Activated T-cell treated with anti-CD3 and anti-CD28 coated beads, Interleukin-2, amount 50 U/mL, for 24 hours (primary cell): ENCODE data around the gene TCF7L1.
A peak's percentile ranks its signal among the peaks of the same experiment; 100 is the strongest.

Experiments
- DNase-seq: peaks from one replicate; pipeline ENCODE4 v3.0.0-alpha.2; 2020
- H3K27ac Mint-ChIP-seq: 2 replicates; pipeline ENCODE4 v1.8.0; 2020; ENCODE audit warnings: mild to moderate bottlenecking, mixed read lengths
- H3K27me3 Mint-ChIP-seq: 2 replicates; pipeline ENCODE4 v1.8.0; 2020; ENCODE audit warnings: mixed read lengths
- H3K36me3 Mint-ChIP-seq: 2 replicates; pipeline ENCODE4 v1.8.0; 2020; ENCODE audit warnings: low read depth, mixed read lengths
- H3K4me1 Mint-ChIP-seq: 2 replicates; pipeline ENCODE4 v1.8.0; 2020; ENCODE audit warnings: low read depth, mixed read lengths
- H3K4me3 Mint-ChIP-seq: 2 replicates; pipeline ENCODE4 v1.8.0; 2020; ENCODE audit warnings: mild to moderate bottlenecking, moderate library complexity, mixed read lengths
- H3K9me3 Mint-ChIP-seq: 2 replicates; pipeline ENCODE4 v1.8.0; 2020; ENCODE audit warnings: mixed read lengths

TCF7L1 gene

GRCh38 chr2:85132834-85133637 is at the start of gene TCF7L1:
TSS of gene TCF7L1 (plus strand) at chr2:85133392. CDS start at chr2:85133685, 293 bp downstream.
- Mint-ChIP-seq H3K4me3 (peak within 1 kb of the TSS; percentile 74), H3K4me1 (peaks cover 12% of the 10 kb centered on the region), H3K9me3 (no peaks in the 10 kb centered on the region), H3K27ac (no peak within 1 kb of the TSS), H3K36me3 (no peaks in the 10 kb centered on the region), H3K27me3 (peaks cover 68% of the 10 kb centered on the region)
- DNase-seq = peak; percentile 57

- Mint-ChIP-seq H3K27ac (no peak overlapping the region), H3K9me3 (peaks cover 2% of the 10 kb centered on the region), H3K27me3 (peaks cover 25% of the 10 kb centered on the region), H3K4me3 (no peak overlapping the region), H3K36me3 (no peaks in the 10 kb centered on the region), H3K4me1 (peaks cover 2% of the 10 kb centered on the region)
- DNase-seq = no peak
These were observed 47.6 kb upstream of the TCF7L1 start for GRCh38 chr2:85085563-85085962.

- Mint-ChIP-seq H3K36me3 (no peaks in the 10 kb centered on the region), H3K4me3 (no peak overlapping the region), H3K27me3 (peaks cover 10% of the 10 kb centered on the region), H3K4me1 (peaks cover 2% of the 10 kb centered on the region), H3K9me3 (peaks cover 2% of the 10 kb centered on the region), H3K27ac (no peak overlapping the region)
- no peak for DNase-seq
These were observed 45.7 kb upstream of the TCF7L1 start for GRCh38 chr2:85087541-85087940.

- no peak overlapping the region for H3K4me3 Mint-ChIP-seq
- no peak for DNase-seq
- peaks cover 2% of the 10 kb centered on the region for H3K4me1 Mint-ChIP-seq
- H3K9me3 Mint-ChIP-seq = no peaks in the 10 kb centered on the region
- no peaks in the 10 kb centered on the region for H3K27me3 Mint-ChIP-seq
- H3K36me3 Mint-ChIP-seq = no peaks in the 10 kb centered on the region
- no peak overlapping the region for H3K27ac Mint-ChIP-seq
These were observed 44.3 kb upstream of the TCF7L1 start for GRCh38 chr2:85088921-85089320.

- no peak overlapping the region for H3K4me3 Mint-ChIP-seq
- H3K36me3 Mint-ChIP-seq = no peaks in the 10 kb centered on the region
- H3K27ac Mint-ChIP-seq = no peak overlapping the region
- no peaks in the 10 kb centered on the region for H3K9me3 Mint-ChIP-seq
- no peaks in the 10 kb centered on the region for H3K27me3 Mint-ChIP-seq
- no peak for DNase-seq
- peaks cover 2% of the 10 kb centered on the region for H3K4me1 Mint-ChIP-seq
These were observed 43.6 kb upstream of the TCF7L1 start for GRCh38 chr2:85089585-85089984.

- Mint-ChIP-seq H3K9me3 (no peaks in the 10 kb centered on the region), H3K36me3 (no peaks in the 10 kb centered on the region), H3K27me3 (peaks cover 14% of the 10 kb centered on the region), H3K4me3 (no peak overlapping the region), H3K4me1 (no peaks in the 10 kb centered on the region), H3K27ac (no peak overlapping the region)
- no peak for DNase-seq
These were observed 41.4 kb upstream of the TCF7L1 start for GRCh38 chr2:85091838-85092237.

GRCh38 chr2:85095094-85095493 is 38.1 kb upstream of the TCF7L1 start:
- Mint-ChIP-seq H3K4me3 (no peak overlapping the region), H3K27ac (no peak overlapping the region), H3K36me3 (no peaks in the 10 kb centered on the region), H3K4me1 (no peaks in the 10 kb centered on the region), H3K9me3 (no peaks in the 10 kb centered on the region), H3K27me3 (peaks cover 23% of the 10 kb centered on the region)
- no peak for DNase-seq

GRCh38 chr2:85096616-85097015 is 36.6 kb upstream of the TCF7L1 start:
- Mint-ChIP-seq H3K36me3 (no peaks in the 10 kb centered on the region), H3K4me3 (no peak overlapping the region), H3K9me3 (no peaks in the 10 kb centered on the region), H3K27me3 (peaks cover 26% of the 10 kb centered on the region), H3K27ac (no peak overlapping the region), H3K4me1 (no peaks in the 10 kb centered on the region)
- DNase-seq = no peak

- Mint-ChIP-seq H3K4me3 (no peak overlapping the region), H3K9me3 (no peaks in the 10 kb centered on the region), H3K36me3 (no peaks in the 10 kb centered on the region), H3K27ac (no peak overlapping the region), H3K4me1 (no peaks in the 10 kb centered on the region), H3K27me3 (peaks cover 6% of the 10 kb centered on the region)
- no peak for DNase-seq
These were observed 29.0 kb upstream of the TCF7L1 start for GRCh38 chr2:85104228-85104627.

- no peak for DNase-seq
- no peaks in the 10 kb centered on the region for H3K36me3 Mint-ChIP-seq
- no peaks in the 10 kb centered on the region for H3K9me3 Mint-ChIP-seq
- peaks cover 8% of the 10 kb centered on the region for H3K27me3 Mint-ChIP-seq
- no peak overlapping the region for H3K4me3 Mint-ChIP-seq
- H3K27ac Mint-ChIP-seq = no peak overlapping the region
- no peaks in the 10 kb centered on the region for H3K4me1 Mint-ChIP-seq
These were observed 26.6 kb upstream of the TCF7L1 start for GRCh38 chr2:85106489-85107180.

- H3K9me3 Mint-ChIP-seq = no peaks in the 10 kb centered on the region
- H3K27ac Mint-ChIP-seq = no peak overlapping the region
- DNase-seq = no peak
- H3K27me3 Mint-ChIP-seq = peaks cover 35% of the 10 kb centered on the region
- H3K4me3 Mint-ChIP-seq = no peak overlapping the region
- H3K4me1 Mint-ChIP-seq = no peaks in the 10 kb centered on the region
- no peaks in the 10 kb centered on the region for H3K36me3 Mint-ChIP-seq
These were observed 22.1 kb upstream of the TCF7L1 start for GRCh38 chr2:85110991-85111560.

GRCh38 chr2:85111819-85112281 is 21.3 kb upstream of the TCF7L1 start:
- H3K36me3 Mint-ChIP-seq = no peaks in the 10 kb centered on the region
- H3K9me3 Mint-ChIP-seq = no peaks in the 10 kb centered on the region
- no peak overlapping the region for H3K4me3 Mint-ChIP-seq
- H3K4me1 Mint-ChIP-seq = no peaks in the 10 kb centered on the region
- no peak for DNase-seq
- no peak overlapping the region for H3K27ac Mint-ChIP-seq
- peaks cover 35% of the 10 kb centered on the region for H3K27me3 Mint-ChIP-seq

- H3K27me3 Mint-ChIP-seq = peaks cover 35% of the 10 kb centered on the region
- no peaks in the 10 kb centered on the region for H3K9me3 Mint-ChIP-seq
- no peaks in the 10 kb centered on the region for H3K36me3 Mint-ChIP-seq
- DNase-seq = no peak
- no peaks in the 10 kb centered on the region for H3K4me1 Mint-ChIP-seq
- H3K27ac Mint-ChIP-seq = no peak overlapping the region
- no peak overlapping the region for H3K4me3 Mint-ChIP-seq
These were observed 20.1 kb upstream of the TCF7L1 start for GRCh38 chr2:85112906-85113625.

GRCh38 chr2:85114586-85115330 is 18.4 kb upstream of the TCF7L1 start:
- Mint-ChIP-seq H3K4me1 (no peaks in the 10 kb centered on the region), H3K4me3 (no peak overlapping the region), H3K27ac (no peak overlapping the region), H3K27me3 (peaks cover 40% of the 10 kb centered on the region), H3K9me3 (no peaks in the 10 kb centered on the region), H3K36me3 (no peaks in the 10 kb centered on the region)
- no peak for DNase-seq
